Measurements from ENCODE around the gene SYTL1. TPM values are rescaled to one million over a fixed set of nuclear protein-coding genes. Genes with fewer than 3 reads are reported as not detected.

SYTL1 gene
- total and polyA plus RNA-seq, 7 donors: 0.54 to 25.9 (median 2.4) TPM; not detected in 1

DNA sequence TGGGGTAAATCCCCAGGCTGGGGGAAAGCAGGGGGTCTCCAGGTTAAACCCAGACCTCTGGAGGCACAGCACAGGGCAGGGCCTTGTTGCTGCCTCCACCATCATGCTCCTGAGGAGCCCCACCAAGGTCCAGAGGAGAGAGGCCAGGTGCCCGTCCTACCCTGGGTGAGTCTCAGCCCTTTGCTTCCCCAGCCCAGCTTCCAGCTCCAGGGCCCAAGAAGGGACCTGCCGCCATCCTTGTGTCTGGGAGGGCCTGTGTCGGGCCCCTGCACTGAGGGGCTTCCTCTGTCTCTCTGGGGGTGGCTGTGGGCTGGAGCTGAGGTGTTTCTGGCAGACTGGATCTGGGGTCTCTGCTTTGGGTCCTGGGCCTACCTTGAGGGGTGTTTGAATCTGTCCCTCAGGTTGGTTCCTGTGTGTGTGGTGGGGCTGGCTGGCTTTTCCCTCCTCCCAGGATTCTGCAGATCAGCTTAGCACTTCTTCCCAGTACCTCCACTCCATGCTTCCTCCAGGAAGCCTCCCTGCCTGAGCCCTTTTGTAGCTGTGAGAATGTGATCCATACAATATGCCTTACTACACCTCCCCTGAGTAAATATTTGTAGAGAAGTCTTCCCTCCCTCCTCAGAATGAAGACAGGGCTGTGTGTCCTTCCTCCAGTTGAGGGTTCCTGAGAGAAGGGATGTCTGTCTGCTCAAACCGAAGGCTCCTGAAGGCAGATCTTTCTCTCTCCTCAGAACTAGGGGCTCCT is 56.8 kb downstream of the SYTL1 start:
- no peak for DNase-seq
- Histone ChIP-seq H3K27ac (no peak overlapping the region), H3K4me1 (peaks cover 0 to 56% (median 34%) of the 10 kb centered on the region in 4 donors), H3K36me3 (no peaks in the 10 kb centered on the region), H3K4me3 (no peak overlapping the region), H3K9me3 (no peaks in the 10 kb centered on the region), H3K27me3 (no peaks in the 10 kb centered on the region)
- WGBS, 2 donors: 54 to 81% methylated on average over 4 of the region's 4 CpGs
- TF ChIP-seq POLR2AphosphoS5 (IDR thresholded peaks at IDR 0.05): no peak
- no peak for TF ChIP-seq EP300 (IDR thresholded peaks at IDR 0.05)
- TF ChIP-seq, protein P1, sequence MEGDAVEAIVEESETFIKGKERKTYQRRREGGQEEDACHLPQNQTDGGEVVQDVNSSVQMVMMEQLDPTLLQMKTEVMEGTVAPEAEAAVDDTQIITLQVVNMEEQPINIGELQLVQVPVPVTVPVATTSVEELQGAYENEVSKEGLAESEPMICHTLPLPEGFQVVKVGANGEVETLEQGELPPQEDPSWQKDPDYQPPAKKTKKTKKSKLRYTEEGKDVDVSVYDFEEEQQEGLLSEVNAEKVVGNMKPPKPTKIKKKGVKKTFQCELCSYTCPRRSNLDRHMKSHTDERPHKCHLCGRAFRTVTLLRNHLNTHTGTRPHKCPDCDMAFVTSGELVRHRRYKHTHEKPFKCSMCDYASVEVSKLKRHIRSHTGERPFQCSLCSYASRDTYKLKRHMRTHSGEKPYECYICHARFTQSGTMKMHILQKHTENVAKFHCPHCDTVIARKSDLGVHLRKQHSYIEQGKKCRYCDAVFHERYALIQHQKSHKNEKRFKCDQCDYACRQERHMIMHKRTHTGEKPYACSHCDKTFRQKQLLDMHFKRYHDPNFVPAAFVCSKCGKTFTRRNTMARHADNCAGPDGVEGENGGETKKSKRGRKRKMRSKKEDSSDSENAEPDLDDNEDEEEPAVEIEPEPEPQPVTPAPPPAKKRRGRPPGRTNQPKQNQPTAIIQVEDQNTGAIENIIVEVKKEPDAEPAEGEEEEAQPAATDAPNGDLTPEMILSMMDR (IDR thresholded peaks at IDR 0.05): no peak
- no peak for TF ChIP-seq POLR2A (IDR thresholded peaks at IDR 0.05)
- intact Hi-C loops (cut with DNase I): loop anchor here (10.0 kb wide), 2 partner anchors 64 to 404 kb away; partner anchors contain the start of gene TRNP1

DNA sequence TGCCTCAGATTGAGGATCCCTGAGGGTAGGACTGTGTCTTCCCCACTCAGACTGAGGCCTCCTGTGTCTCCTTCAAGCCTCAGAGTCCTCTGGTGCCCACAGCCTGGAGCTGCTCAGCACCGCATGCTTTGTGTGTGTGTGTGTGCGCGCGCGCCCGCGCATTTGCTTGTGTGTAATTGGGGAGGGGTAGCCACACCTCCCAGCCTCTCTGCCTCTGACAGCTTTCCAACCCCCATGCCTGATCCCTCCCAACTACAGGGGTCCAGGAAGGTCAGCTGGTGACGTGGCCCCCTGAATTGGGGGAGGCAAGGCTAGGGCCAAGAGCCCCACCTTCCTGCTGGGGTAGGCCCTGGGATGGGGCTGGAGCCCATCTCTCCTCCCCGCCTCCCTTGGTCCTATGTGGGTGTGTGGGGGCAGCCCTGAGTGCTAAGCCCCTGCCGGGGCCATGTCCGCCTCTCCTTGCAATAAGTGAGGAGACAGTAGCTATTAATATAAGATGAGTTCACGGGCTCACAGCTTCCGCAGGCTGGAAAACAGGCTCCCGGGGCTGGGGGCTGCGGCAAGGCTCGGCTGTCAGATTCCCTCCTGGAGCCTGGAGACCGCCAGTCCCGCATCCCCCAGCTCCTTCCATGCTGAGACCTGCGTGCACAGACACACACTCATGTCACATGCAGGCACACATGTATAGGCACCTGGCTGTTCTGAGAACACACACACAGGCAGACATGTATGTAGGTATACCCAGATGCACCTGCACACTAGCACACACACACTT is 57.6 kb downstream of the SYTL1 start:
- peaks cover 0 to 65% (median 42%) of the 10 kb centered on the region in 4 donors for H3K4me1 ChIP-seq
- no peaks in the 10 kb centered on the region for H3K9me3 ChIP-seq
- TF ChIP-seq EP300 (IDR thresholded peaks at IDR 0.05) (no peak), POLR2AphosphoS5 (IDR thresholded peaks at IDR 0.05) (no peak), POLR2A (IDR thresholded peaks at IDR 0.05) (no peak)
- TF ChIP-seq, protein P1 (IDR thresholded peaks at IDR 0.05): no peak
- H3K4me3 ChIP-seq: no peak overlapping the region
- intact Hi-C loops (cut with DNase I): loop anchor here (5.0 to 10.0 kb wide), 4 partner anchors 65 to 405 kb away; partner anchors contain the start of gene TRNP1
- no peaks in the 10 kb centered on the region for H3K36me3 ChIP-seq
- H3K27ac ChIP-seq: no peak overlapping the region
- 41 to 63% methylated on average over 19 of the region's 19 CpGs for WGBS, 2 donors
- DNase-seq: no peak
- no peaks in the 10 kb centered on the region for H3K27me3 ChIP-seq

DNA sequence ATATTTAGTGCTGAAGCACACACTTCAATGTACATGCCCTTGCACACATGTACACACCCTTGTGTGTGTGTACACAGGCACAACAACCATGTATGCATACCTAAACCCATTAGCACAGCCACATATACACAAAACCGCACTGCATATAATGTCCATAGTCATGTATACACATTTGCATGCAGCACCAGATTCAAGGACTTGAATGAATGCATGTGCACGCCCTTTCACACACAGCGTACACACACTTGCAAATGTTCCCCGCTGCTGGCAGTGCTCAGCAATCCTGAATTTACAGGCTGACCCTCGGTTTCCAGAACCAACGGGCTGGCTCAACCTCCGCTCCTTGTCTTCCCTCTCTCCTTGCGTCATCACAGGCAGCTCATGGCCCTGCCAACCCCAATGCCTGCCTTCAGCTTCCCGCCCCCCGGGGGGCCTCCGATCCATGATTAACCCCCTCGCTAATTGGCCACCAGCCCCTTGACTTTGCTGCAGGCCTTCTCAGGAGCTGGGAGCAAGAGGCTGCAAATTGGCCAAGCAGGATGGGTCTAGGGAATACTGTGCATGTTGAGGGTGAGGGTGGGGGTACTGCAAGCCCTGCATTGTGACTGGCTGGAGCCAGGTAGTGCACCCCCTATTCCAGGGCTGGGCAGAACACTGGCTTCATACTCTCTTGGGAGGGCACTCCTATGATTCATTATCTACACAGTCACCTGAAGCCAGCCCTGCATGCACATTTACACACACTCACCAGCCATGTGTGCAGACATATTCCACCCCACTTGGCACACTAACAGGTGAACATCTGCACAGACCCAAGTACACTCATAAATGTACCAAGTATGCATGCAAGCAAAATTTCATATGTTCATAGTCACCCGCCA is 58.5 kb downstream of the SYTL1 start:
- H3K27me3 ChIP-seq: no peaks in the 10 kb centered on the region
- no peak for DNase-seq
- WGBS, 2 donors: 47 to 69% methylated on average over 13 of the region's 13 CpGs
- no peaks in the 10 kb centered on the region for H3K36me3 ChIP-seq
- H3K4me3 ChIP-seq: no peak overlapping the region
- H3K4me1 ChIP-seq: peaks cover 0 to 70% (median 50%) of the 10 kb centered on the region in 4 donors
- TF ChIP-seq POLR2AphosphoS5 (IDR thresholded peaks at IDR 0.05) (peak in 2 of 4 donors; percentile 46 to 47), POLR2A (IDR thresholded peaks at IDR 0.05) (no peak)
- no peaks in the 10 kb centered on the region for H3K9me3 ChIP-seq
- intact Hi-C loops (cut with DNase I): loop anchor here (5.0 kb wide), 2 partner anchors 157 to 262 kb away; no protein-coding TSS in a partner anchor
- no peak overlapping the region for H3K27ac ChIP-seq

DNA sequence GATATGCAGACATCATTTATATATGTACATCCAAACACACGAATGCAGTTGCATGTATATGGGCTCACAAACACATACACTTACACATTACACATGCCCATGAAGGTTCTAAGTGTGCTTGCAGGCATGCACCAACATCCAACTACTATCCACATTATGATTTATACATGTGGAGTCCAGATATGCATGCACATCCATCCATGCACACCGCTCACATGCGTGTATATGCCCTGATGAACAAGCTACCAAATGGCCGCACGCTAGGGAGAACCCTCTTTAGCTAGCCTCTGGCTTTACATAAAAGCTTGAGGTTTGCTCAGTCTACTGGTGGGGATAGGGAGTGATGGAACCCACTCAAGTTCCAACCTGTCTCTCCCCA is 59.1 kb downstream of the SYTL1 start:
- Histone ChIP-seq H3K4me1 (peaks cover 0 to 72% (median 56%) of the 10 kb centered on the region in 4 donors), H3K27me3 (no peaks in the 10 kb centered on the region), H3K36me3 (peaks cover 0 to under 1% (median 0%) of the 10 kb centered on the region in 4 donors), H3K27ac (peak overlapping the region in 1 of 4 donors; percentile 80), H3K4me3 (no peak overlapping the region), H3K9me3 (no peaks in the 10 kb centered on the region)
- intact Hi-C loops (cut with DNase I): loop anchor here (5.0 kb wide), 2 partner anchors 156 to 261 kb away; no protein-coding TSS in a partner anchor
- WGBS, 2 donors: 85 to 93% methylated on average over 5 of the region's 5 CpGs
- DNase-seq: no peak
- TF ChIP-seq POLR2AphosphoS5 (IDR thresholded peaks at IDR 0.05) (peak in 2 of 4 donors; percentile 61 to 66), EP300 (IDR thresholded peaks at IDR 0.05) (no peak)

DNA sequence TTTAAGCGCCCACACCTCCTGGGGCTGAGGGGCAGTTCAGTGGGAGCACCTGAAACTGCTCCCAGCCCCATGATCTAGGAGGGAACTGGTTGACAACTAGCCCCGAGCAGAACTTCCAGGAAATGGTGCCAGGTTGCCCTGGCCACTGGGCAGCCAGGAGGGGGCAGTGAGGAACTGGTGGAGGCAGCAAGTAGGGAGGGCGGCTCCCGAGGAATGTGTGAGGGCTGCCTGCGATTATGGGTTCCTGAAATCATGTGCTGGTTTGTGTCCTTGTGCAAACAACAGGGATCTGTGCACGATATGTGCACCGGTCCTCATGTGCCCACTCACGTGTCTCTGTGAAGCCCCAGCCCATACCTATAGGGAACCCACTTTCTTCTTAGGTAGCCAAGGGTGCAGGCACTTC is 60.5 kb downstream of the SYTL1 start:
- H3K4me1 ChIP-seq: peaks cover 0 to 83% (median 67%) of the 10 kb centered on the region in 4 donors
- H3K4me3 ChIP-seq: no peak overlapping the region
- TF ChIP-seq POLR2A (IDR thresholded peaks at IDR 0.05) (no peak), POLR2AphosphoS5 (IDR thresholded peaks at IDR 0.05) (peak; percentile 16 to 61 (median 50)), EP300 (IDR thresholded peaks at IDR 0.05) (no peak)
- TF ChIP-seq, protein P1 (IDR thresholded peaks at IDR 0.05): peak; percentile 14 to 60 (median 44)
- intact Hi-C loops (cut with DNase I): loop anchor here (5.0 kb wide), 2 partner anchors 155 to 260 kb away; no protein-coding TSS in a partner anchor
- WGBS, 2 donors: 19 to 37% methylated on average over 8 of the region's 8 CpGs
- H3K36me3 ChIP-seq: peaks cover 5 to 14% (median 10%) of the 10 kb centered on the region in 4 donors
- no peaks in the 10 kb centered on the region for H3K9me3 ChIP-seq
- DNase-seq: peak; percentile 91
- H3K27me3 ChIP-seq: no peaks in the 10 kb centered on the region
- peak overlapping the region; percentile 79 to 88 (median 81) for H3K27ac ChIP-seq
